Calu3 (cell line): Measurements from ENCODE around the gene H6PD. TPM values are rescaled to one million over a fixed set of nuclear protein-coding genes. Genes with fewer than 3 reads are reported as not detected.

Source experiments
- BruUV-seq: library from RNA; stranded (reverse); fragments of 400-500 nt; replicated peaks from 2 replicates; lab custom pipeline; 2021; lab: Mats Ljungman, UMichigan
- CTCF ChIA-PET: fragments of 300-600 bp; sonication (Branson Sonifier 250); formaldehyde crosslinking; loops from one replicate; lab custom pipeline; 2022; ENCODE audit warnings: antibody characterized with exemption; lab: Charles Lee
- DNase-seq: peaks from one replicate; pipeline ENCODE4 v3.0.0; 2022
- H3K27ac Mint-ChIP-seq: one replicate; pipeline ENCODE4 v1.8.0; 2022; ENCODE audit warnings: mixed read lengths; ENCODE audit not compliant: unreplicated experiment
- H3K27me3 Mint-ChIP-seq: one replicate; pipeline ENCODE4 v1.8.0; 2022; ENCODE audit warnings: mixed read lengths; ENCODE audit not compliant: unreplicated experiment
- H3K36me3 Mint-ChIP-seq: one replicate; pipeline ENCODE4 v1.8.0; 2022; ENCODE audit warnings: mild to moderate bottlenecking, moderate library complexity, mixed read lengths; ENCODE audit not compliant: insufficient read depth, unreplicated experiment
- H3K4me1 Mint-ChIP-seq: one replicate; pipeline ENCODE4 v1.8.0; 2022; ENCODE audit warnings: mild to moderate bottlenecking, low read depth, mixed read lengths; ENCODE audit not compliant: unreplicated experiment
- H3K4me3 Mint-ChIP-seq: one replicate; pipeline ENCODE4 v1.8.0; 2022; ENCODE audit warnings: mild to moderate bottlenecking, low read depth, moderate library complexity, mixed read lengths; ENCODE audit not compliant: unreplicated experiment
- H3K9me3 Mint-ChIP-seq: one replicate; pipeline ENCODE4 v1.8.0; 2022; ENCODE audit warnings: low read depth, mixed read lengths; ENCODE audit not compliant: unreplicated experiment
- CTCF ChIP-seq: fragments of 200-600 bp; IDR thresholded peaks from one replicate; pipeline ENCODE4 v1.8.0; 2022; ENCODE audit warnings: antibody characterized with exemption; ENCODE audit not compliant: unreplicated experiment
- intact Hi-C: fragments of 100-400 bp; cut with micrococcal nuclease; formaldehyde crosslinking; loops from one replicate; pipeline ENCODE4 v1.10.0; 2022; ENCODE audit not compliant: unreplicated experiment
- total RNA-seq: library from RNA; stranded (reverse); gene quantifications from 2 replicates; pipeline ENCODE4 v1.2.3, GENCODE V29; 2022

H6PD gene
- total RNA-seq, 1 experiment from 2014 or later, result 18.0 TPM

GRCh38 chr1:9203511-9203982 is 31.0 kb upstream of the H6PD start:
- Mint-ChIP-seq H3K27ac (no peak overlapping the region), H3K9me3 (no peaks in the 10 kb centered on the region), H3K4me3 (no peak overlapping the region), H3K4me1 (peaks cover 16% of the 10 kb centered on the region), H3K36me3 (no peaks in the 10 kb centered on the region), H3K27me3 (peaks cover 90% of the 10 kb centered on the region)
- intact Hi-C loops, result loop anchor here (10.0 kb wide), 1 partner anchor 291 kb away; no protein-coding TSS in a partner anchor
- DNase-seq, result no peak
- CTCF ChIA-PET, result no interaction called here
- no TSS peak for BruUV-seq
- TF ChIP-seq CTCF, result no peak

- DNase-seq, result no peak
- Mint-ChIP-seq H3K4me1 (peaks cover 16% of the 10 kb centered on the region), H3K4me3 (no peak overlapping the region), H3K27me3 (peaks cover 83% of the 10 kb centered on the region), H3K27ac (no peak overlapping the region), H3K9me3 (no peaks in the 10 kb centered on the region), H3K36me3 (no peaks in the 10 kb centered on the region)
- no peak for TF ChIP-seq CTCF
- intact Hi-C loops, result loop anchor here (10.0 kb wide), 1 partner anchor 291 kb away; no protein-coding TSS in a partner anchor
- BruUV-seq, result no TSS peak
- CTCF ChIA-PET, result no interaction called here
Observed at GRCh38 chr1:9204156-9204720, 30.3 kb upstream of the H6PD start.

GRCh38 chr1:9207086-9207485 is 27.5 kb upstream of the H6PD start:
- H3K9me3 Mint-ChIP-seq, result no peaks in the 10 kb centered on the region
- intact Hi-C loops, result loop anchor here (10.0 kb wide), 1 partner anchor 288 kb away; no protein-coding TSS in a partner anchor
- H3K27ac Mint-ChIP-seq, result no peak overlapping the region
- BruUV-seq, result no TSS peak
- DNase-seq, result no peak
- H3K4me1 Mint-ChIP-seq, result peaks cover 14% of the 10 kb centered on the region
- TF ChIP-seq CTCF, result no peak
- peaks cover 6% of the 10 kb centered on the region for H3K36me3 Mint-ChIP-seq
- H3K27me3 Mint-ChIP-seq, result peaks cover 55% of the 10 kb centered on the region
- no peak overlapping the region for H3K4me3 Mint-ChIP-seq
- CTCF ChIA-PET, result no interaction called here

GRCh38 chr1:9207715-9208114 is 26.9 kb upstream of the H6PD start:
- H3K9me3 Mint-ChIP-seq, result no peaks in the 10 kb centered on the region
- H3K27ac Mint-ChIP-seq, result no peak overlapping the region
- H3K27me3 Mint-ChIP-seq, result peaks cover 49% of the 10 kb centered on the region
- H3K4me3 Mint-ChIP-seq, result no peak overlapping the region
- peaks cover 6% of the 10 kb centered on the region for H3K36me3 Mint-ChIP-seq
- CTCF ChIA-PET, result no interaction called here
- peaks cover 14% of the 10 kb centered on the region for H3K4me1 Mint-ChIP-seq
- no TSS peak for BruUV-seq
- no peak for TF ChIP-seq CTCF
- no peak for DNase-seq
- intact Hi-C loops, result loop anchor here (10.0 kb wide), 1 partner anchor 287 kb away; no protein-coding TSS in a partner anchor
